Measurements from ENCODE around the gene C4orf54. TPM values are rescaled to one million over a fixed set of nuclear protein-coding genes. Genes with fewer than 3 reads are reported as not detected.

Gene C4orf54
- polyA plus RNA-seq, 1 donor from 2014 or later = not detected

- no peaks in the 10 kb centered on the region for H3K36me3 ChIP-seq (ENCODE audit: insufficient read depth, low read length)
- no peak overlapping the region for H2AFZ ChIP-seq (ENCODE audit: low read depth, low read length)
Measured at GRCh38 chr4:99685234-99685633, 27.6 kb upstream of the C4orf54 start.

DNA sequence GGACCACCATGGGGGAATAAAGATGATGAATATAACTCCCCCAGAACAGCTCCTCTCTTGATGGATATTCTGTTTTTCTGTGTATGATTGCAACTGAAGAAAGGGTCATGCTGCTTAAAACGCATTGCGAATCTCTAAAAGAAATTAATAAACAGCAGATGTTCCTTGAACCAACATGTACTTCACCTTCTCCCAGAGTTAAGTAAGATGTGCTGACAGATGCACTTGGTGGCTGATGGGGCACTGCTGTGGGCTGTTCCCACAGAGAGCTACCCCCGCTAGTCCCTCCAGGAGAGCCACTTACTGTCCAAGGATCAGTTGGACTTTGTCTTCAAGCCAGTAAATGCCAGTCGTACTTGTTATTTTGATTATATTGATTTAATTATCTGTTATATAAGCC, 26.3 kb upstream of the C4orf54 start:
- H3K36me3 ChIP-seq (ENCODE audit: insufficient read depth, low read length) = no peaks in the 10 kb centered on the region
- H3K9me3 ChIP-seq (ENCODE audit: low read length) = no peaks in the 10 kb centered on the region
- H3K27me3 ChIP-seq (ENCODE audit: insufficient read depth, low read depth, low read length) = no peaks in the 10 kb centered on the region
- H3K4me2 ChIP-seq (ENCODE audit: low read length) = no peak overlapping the region
- H3K79me2 ChIP-seq (replicated peaks; ENCODE audit: insufficient read depth, low read length) = no peaks in the 10 kb centered on the region
- H4K20me1 ChIP-seq (ENCODE audit: insufficient read depth) = no peaks in the 10 kb centered on the region
- H3K27ac ChIP-seq (ENCODE audit: low read length) = no peak overlapping the region
- no peak for TF ChIP-seq RAD21 (conservative IDR thresholded peaks at IDR 0.05)
- TF ChIP-seq CTCF (IDR thresholded peaks at IDR 0.05; ENCODE audit: poor library complexity, severe bottlenecking) = no peak
- TF ChIP-seq SMC3 (conservative IDR thresholded peaks at IDR 0.05; ENCODE audit: poor library complexity) = no peak
- no peak for TF ChIP-seq TAF1 (IDR thresholded peaks at IDR 0.05; ENCODE audit: low read depth)
- TF ChIP-seq MXI1 (conservative IDR thresholded peaks at IDR 0.05; ENCODE audit: poor library complexity, severe bottlenecking) = no peak
- TF ChIP-seq, protein P1, sequence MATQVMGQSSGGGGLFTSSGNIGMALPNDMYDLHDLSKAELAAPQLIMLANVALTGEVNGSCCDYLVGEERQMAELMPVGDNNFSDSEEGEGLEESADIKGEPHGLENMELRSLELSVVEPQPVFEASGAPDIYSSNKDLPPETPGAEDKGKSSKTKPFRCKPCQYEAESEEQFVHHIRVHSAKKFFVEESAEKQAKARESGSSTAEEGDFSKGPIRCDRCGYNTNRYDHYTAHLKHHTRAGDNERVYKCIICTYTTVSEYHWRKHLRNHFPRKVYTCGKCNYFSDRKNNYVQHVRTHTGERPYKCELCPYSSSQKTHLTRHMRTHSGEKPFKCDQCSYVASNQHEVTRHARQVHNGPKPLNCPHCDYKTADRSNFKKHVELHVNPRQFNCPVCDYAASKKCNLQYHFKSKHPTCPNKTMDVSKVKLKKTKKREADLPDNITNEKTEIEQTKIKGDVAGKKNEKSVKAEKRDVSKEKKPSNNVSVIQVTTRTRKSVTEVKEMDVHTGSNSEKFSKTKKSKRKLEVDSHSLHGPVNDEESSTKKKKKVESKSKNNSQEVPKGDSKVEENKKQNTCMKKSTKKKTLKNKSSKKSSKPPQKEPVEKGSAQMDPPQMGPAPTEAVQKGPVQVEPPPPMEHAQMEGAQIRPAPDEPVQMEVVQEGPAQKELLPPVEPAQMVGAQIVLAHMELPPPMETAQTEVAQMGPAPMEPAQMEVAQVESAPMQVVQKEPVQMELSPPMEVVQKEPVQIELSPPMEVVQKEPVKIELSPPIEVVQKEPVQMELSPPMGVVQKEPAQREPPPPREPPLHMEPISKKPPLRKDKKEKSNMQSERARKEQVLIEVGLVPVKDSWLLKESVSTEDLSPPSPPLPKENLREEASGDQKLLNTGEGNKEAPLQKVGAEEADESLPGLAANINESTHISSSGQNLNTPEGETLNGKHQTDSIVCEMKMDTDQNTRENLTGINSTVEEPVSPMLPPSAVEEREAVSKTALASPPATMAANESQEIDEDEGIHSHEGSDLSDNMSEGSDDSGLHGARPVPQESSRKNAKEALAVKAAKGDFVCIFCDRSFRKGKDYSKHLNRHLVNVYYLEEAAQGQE (IDR thresholded peaks at IDR 0.05; ENCODE audit: borderline replicate concordance) = no peak
- no peak for TF ChIP-seq POLR2AphosphoS5 (IDR thresholded peaks at IDR 0.05)
- no peaks in the 10 kb centered on the region for H3K9me2 ChIP-seq (ENCODE audit: insufficient read depth, low read length)
- no peak overlapping the region for H3K4me3 ChIP-seq (ENCODE audit: low read length)
- H3F3A ChIP-seq (ENCODE audit: insufficient read depth, low read length, poor library complexity, severe bottlenecking) = no peaks in the 10 kb centered on the region
- H3K9ac ChIP-seq (ENCODE audit: low read length) = no peak overlapping the region
- no peak overlapping the region for H2AFZ ChIP-seq (ENCODE audit: low read depth, low read length)

More at GRCh38 chr4:99685234-99685633, 27.6 kb upstream of the C4orf54 start:
- Histone ChIP-seq H3K9me3 (ENCODE audit: low read length) (no peaks in the 10 kb centered on the region), H3K4me2 (ENCODE audit: low read length) (no peak overlapping the region), H4K20me1 (ENCODE audit: insufficient read depth) (no peaks in the 10 kb centered on the region), H3K9ac (ENCODE audit: low read length) (no peak overlapping the region), H3K27ac (ENCODE audit: low read length) (no peak overlapping the region), H3K79me2 (replicated peaks; ENCODE audit: insufficient read depth, low read length) (no peaks in the 10 kb centered on the region), H3K9me2 (ENCODE audit: insufficient read depth, low read length) (no peaks in the 10 kb centered on the region), H3K27me3 (ENCODE audit: insufficient read depth, low read depth, low read length) (no peaks in the 10 kb centered on the region), H3K4me3 (ENCODE audit: low read length) (no peak overlapping the region), H3F3A (ENCODE audit: insufficient read depth, low read length, poor library complexity, severe bottlenecking) (no peaks in the 10 kb centered on the region)
- TF ChIP-seq RAD21 (conservative IDR thresholded peaks at IDR 0.05) (no peak), MXI1 (conservative IDR thresholded peaks at IDR 0.05; ENCODE audit: poor library complexity, severe bottlenecking) (no peak), EZH2 (IDR thresholded peaks at IDR 0.05; ENCODE audit: borderline replicate concordance, insufficient read depth, low read length, poor library complexity, severe bottlenecking) (no peak), CTCF (IDR thresholded peaks at IDR 0.05; ENCODE audit: poor library complexity, severe bottlenecking) (no peak), SMC3 (conservative IDR thresholded peaks at IDR 0.05; ENCODE audit: poor library complexity) (no peak), POLR2AphosphoS5 (IDR thresholded peaks at IDR 0.05) (no peak), TAF1 (IDR thresholded peaks at IDR 0.05; ENCODE audit: low read depth) (no peak), EP300 (conservative IDR thresholded peaks at IDR 0.05; ENCODE audit: poor library complexity, severe bottlenecking) (no peak)
- TF ChIP-seq, protein P1 (IDR thresholded peaks at IDR 0.05; ENCODE audit: borderline replicate concordance) = no peak
